SK-N-DZ (cell line): ENCODE results near the gene ARHGAP15.
A peak's percentile ranks its signal among the peaks of the same experiment; 100 is the strongest.

Source experiments
- DNase-seq: peaks from one replicate; pipeline ENCODE4 v3.0.0-alpha.2; 2015; ENCODE audit warnings: low spot score

The ARHGAP15 gene

DNA sequence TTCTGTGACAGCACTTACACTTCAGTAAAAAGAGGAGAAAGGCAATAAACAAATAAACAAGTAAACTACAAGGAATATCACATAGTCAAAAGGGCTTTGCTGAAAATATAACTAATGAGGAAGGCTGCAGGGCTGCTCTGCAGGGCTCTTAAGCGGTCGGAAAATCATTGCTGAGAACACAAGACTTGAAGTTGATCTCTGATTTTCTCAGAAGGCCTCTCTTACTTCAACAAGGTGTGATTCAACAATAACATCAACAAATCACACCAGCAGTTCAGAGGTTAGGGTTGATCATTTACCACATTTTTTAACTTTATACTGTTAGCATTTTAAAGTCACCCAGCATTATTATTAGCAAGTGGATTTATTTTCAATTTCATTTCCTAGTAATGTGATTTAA is 215.6 kb downstream of the ARHGAP15 start:
- no peak for DNase-seq

DNA sequence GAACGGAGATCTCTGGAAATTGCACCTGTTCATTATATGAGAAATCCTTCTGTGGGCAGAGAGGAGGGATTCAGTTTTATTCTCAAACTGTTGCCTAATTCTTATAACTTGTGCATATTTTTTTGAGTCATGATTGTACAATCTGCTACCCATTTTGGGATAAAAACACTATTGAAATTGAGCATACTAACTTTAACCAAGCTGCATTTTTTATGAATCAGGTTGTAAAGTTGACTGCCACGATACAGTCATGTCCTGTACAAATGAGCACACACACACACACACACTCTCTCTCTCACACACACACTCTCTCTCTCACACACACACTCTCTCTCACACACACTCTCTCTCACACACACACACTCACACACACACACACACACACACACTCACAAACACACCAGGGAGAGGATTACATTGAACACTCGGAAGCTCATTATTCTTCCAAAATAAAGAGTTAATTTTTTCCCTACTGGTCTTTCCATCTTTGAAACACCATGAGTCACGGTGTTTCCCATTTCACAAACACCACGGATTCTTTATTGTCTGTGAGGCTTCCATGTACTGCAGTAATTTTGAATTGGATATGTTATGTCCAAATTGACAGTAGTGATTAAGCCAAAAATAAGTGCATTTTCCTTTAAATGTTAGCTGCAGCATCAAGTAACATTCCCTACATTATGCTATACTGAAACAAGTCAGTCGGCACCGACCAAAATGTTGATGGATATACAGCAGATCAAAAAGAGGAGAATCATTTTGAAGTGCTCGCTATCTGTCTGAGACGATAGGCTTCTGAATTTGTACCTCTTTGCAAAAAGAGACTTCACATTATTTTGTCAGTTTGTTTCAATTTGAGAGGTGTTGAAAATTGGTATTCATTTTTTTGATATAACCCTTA is 216.9 kb downstream of the ARHGAP15 start:
- DNase-seq = no peak

DNA sequence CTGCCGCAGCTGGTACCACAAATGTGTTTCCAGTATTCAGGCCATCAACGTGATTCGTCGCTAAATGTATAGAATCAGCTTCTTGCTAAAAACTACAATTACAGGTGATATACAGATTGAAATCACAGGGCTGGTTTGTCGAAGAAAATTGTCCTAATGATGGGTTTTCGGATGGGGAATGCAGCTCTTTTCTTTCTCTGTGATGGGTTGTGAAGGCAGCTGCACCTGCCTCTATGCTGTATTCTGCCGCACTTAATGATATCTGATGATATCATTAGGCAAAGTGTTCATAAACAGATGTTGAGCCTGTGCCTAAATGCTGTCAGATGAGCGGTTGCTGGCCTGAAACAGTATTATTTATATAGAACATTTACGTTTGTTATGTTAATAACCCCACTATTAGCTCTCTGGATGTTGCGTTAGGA is 218.1 kb downstream of the ARHGAP15 start:
- peak; percentile 39 for DNase-seq

DNA sequence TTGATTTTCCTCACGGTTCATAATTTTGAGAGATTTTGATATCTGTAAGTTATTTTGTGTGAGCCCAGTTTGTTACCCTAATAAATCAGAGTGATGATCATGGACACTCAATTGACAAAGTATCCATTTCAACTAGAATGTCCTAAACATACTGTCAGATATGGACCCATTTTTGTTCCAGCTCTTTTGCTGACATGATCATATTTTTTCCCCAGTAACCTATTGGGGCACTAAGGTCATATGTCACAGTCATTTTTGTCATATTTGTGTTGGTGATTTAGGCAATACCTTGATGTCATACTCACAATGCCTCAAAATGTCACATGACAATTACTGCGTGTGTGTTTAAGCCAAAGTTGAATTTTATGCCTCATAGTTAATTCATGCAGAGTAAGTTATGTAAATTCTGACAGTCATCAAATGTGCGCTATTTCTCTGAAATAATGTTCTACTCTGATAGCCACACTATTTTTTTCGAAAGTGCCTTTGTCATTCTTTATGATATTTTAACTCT is 218.7 kb downstream of the ARHGAP15 start:
- DNase-seq = no peak

DNA sequence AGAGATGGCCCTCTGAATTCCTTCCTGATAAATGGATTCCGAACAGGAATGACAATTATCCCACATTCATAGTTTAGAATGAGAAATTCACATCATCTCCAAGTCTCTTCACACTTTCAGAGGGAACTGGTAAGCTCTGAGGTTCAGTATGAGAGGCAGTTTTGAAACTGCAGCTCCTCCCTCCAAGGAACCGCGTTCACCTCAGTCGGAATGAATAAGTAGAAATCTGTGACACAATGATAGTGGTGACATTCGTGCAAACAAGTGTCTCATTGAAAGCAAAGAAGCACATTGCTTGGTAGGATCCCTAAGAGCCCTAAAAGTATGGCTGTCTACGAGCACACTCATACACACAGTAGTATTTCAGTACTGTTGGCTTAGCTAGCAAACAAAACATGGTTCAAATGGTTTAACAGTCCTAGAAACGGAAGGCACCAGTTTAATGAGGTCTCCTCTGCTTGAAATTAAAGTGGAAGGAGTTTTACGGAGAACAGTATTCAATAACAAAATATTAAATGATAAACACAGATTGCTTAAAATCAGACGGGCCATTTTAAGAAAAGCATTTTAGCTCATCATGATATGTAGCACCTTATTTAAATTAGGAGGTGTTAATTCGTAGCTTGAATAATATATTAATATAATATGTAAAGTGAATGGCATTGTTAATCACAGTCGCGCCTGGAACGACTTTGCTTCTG is 225.0 kb downstream of the ARHGAP15 start:
- DNase-seq = no peak

DNA sequence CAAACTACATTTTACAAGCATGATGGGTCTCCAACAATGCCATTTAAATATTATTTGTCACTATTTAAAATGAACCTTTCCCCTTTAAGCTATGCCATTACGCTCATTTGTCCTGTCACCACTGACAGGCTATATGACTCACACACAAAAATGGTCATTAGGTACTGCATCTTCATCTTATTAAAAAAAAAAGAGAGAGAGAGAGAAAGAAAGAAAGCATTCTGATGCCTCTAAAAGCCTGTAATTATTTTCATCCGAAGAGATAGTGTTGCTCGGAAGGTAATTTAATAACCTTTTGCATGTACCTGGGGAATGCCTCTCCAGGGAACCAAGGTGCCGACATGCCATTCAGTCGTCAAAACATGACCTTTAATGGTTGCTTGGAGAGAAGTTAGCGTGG is 226.7 kb downstream of the ARHGAP15 start:
- peak; percentile 85 for DNase-seq

DNA sequence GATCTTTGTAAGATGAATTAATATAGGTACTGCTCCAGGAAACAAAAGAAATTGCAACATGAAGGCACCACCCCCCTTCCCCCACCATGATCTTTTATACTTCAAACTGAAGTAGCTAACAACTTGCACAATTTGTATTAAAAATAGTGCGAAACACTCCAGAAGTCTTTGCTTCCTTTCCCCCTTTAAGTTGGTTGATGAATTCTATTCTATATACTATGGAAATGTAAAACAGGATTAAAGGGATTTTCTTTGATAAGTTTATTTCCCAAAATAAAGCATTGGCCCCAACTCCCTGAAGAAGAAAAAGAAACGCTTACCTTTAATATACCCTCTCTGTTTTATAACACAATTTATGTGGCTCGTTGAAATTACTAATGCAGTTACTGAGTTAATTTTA is 227.1 kb downstream of the ARHGAP15 start:
- DNase-seq = no peak

DNA sequence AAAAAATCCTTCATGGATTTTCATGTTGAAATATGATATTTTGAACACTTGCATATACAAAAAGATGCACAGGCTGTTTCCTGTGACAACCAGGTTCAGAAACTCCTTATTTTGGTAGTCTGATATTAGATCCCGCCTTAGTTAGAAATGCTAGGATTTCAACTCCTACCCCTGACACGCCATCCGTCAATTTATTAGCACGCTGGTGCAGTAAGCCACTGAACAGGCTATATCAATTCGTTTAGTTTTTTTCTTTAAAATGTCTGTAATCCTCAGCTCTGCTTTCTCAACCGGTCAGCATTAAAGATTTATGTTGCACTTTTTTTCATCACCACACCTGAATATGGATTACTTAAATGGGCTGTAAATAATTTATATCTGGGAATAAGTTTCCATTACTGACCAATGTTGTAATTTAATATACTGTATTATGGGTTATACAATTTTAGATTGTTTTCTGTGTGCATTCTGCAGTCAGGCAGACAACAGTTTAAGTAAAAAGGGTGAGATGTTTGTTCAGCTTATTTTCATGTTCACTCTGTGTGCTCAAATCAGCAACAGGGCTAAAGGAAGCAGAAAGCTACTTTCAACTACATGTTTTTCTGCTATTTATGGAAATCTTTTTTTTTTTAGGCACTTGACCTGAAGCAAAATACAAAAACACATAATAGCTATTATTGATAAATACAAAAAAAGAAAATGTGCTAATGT is 227.7 kb downstream of the ARHGAP15 start:
- no peak for DNase-seq

DNA sequence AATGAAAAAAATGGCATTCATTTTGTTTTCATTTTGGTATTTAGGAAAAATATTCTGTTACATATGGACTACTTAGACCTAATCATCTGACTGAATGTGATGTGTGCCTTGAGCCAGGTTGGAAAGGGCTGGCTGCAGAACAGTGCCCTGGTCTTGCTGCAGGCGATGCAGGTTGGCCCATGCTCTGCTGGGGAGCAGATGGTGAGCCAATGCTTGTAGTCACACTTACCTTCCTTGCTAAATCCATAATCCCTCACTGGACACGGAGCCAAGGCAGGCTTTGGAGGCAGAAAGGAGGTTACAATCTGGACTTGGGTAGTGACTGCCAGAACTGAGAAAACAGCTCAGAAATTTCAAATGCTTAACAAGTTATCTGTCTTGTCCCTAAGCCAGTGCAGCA is 228.7 kb downstream of the ARHGAP15 start:
- DNase-seq = peak; percentile 37

DNA sequence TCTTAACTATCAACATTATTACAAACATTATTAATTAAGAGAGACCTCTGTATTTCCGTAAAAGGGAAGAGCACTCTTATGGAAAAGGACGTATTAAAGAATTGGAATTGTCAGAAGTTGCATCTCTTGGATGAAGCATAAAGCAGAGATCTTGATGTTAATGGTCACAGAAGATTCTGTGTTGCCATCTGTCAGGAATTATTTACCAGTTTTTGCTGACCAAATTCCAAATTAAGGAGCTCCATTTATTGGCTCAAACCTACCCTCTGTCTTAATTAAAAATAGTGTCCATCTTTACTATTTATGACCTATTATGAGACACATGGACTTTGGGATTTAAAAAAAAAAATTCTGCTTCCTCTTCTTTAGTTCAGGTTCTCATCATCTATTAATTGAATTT is 232.1 kb downstream of the ARHGAP15 start:
- DNase-seq = no peak

DNA sequence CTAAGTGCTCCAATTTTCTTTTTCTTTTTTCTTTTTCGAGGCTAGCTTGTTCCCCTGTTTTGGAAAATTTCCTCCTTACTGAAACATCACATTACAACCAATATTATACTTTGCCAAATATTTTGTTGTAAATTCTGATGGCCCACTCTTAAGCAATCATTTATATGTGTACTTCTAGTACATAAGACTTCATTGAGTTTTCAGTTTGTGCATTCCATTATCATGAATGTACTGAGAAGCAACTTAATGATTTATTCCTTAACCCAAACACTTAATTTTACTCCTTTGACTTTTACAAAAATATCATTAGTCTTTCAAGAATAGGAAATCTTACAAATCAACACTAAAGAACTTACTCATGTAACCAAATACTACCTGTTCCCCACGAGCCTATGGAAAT is 242.4 kb downstream of the ARHGAP15 start:
- DNase-seq = no peak

DNA sequence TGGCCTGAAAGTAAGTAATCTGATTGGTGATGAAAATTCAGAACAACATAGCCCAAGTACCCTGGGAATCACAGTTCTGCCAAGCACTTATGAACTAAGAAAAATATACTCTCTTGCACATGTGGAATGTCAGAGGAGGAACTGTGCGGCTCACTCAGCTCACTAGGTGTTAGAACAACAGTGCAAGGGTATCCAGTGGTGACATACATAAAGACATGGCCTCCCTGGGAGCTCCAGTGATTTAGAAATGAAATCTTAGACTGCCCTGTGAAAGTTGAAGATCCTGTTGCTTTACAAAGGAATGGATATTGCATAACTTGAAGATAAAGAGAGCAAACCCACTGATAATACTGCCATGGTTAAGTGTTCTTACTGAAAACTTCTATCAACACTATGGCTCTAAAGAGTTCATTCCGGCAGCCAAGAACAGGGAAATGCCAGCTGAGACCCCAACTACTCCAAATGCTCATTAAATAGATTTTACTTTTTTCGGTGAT is 246.2 kb downstream of the ARHGAP15 start:
- DNase-seq = no peak

DNA sequence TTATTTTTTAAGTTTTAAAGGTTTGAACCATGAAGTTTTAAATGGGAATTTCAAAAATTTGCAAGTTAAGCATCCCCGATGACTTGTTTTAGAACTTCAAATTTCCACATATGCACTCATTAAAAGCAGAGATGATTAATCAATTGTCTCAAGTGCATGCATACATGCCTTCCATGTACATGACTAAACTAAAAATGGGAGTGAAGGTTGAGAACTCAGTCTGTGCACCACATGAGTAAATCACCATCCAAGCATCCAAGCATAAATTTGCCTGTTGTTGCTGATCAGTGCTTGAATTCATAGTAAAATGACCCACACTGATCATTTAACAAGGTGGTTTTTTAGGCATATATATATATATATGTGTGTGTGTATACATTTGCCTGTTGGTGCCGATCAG is 249.8 kb downstream of the ARHGAP15 start:
- no peak for DNase-seq

DNA sequence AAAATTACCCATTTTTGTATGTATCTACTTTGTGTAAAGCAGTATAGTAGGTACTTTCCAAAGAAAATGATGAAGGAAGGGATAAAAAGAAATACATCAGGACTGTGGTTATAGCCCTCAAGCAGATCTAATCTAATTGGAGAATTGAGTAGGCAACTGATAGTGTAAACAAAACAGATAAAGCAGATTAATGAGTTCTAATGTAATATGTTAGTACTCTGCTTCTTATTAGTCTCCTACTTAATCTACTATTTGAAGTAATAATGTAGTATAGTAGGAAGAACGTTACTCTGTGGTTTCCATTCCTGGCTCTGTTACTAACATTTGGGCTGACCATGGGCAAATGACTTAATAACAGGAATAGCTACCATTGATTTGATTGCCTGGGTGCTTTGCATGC is 250.7 kb downstream of the ARHGAP15 start:
- DNase-seq = no peak

DNA sequence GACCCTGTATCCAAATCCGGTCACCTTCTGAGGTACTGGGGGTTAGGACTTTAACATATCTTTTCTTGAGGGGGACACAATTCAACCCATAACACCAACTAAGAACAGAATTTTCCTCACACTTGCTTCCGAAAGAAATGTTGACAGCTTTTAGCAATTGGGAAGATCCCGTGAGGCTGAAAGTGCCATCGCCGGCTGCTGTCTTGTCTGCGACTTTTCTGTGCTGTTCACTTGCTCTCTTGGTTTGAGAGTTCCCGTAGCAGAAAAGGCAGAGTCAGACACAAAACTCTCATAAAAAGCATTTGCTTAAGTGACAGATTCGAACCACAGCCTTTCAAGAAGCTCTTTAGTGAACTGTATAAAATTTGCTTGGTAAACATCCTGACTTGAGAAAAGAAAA is 253.4 kb downstream of the ARHGAP15 start:
- DNase-seq = no peak

DNA sequence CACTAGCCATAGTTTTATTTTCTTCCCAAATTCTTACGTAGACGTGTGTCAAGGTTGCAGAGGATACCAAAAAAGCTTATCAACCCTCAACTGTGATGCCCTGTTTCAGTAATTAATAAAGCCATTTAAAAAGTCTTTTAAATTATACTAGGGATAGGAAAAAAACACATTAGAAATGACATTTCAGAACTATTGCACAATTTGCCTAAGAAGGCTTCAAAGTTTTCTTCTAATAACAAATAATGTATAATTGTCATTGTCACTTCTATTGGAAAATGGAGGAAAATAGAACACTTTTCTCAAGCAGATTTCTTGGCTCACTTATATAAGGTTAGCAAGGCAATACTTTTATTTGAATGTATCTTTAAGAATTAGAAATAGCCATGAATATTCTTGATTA is 253.8 kb downstream of the ARHGAP15 start:
- no peak for DNase-seq

DNA sequence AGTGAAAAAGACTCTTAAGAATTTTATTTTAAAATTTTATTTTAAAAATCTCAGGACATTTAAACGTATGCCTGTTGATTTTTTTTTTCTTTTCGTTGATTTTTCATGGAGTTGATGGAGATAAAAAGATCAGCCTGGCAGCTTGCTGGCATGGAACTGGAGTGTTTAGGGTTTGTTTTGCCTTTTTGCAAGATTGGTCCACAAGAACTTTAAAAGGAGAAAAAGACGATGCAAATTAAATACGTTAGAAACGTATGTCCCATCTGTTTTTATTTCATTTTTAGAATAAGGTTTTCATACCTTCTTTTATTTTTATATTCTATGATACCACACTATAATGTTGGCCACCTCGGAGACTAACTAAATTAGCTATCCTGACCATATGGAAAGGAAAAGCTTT is 254.9 kb downstream of the ARHGAP15 start:
- DNase-seq = no peak

DNA sequence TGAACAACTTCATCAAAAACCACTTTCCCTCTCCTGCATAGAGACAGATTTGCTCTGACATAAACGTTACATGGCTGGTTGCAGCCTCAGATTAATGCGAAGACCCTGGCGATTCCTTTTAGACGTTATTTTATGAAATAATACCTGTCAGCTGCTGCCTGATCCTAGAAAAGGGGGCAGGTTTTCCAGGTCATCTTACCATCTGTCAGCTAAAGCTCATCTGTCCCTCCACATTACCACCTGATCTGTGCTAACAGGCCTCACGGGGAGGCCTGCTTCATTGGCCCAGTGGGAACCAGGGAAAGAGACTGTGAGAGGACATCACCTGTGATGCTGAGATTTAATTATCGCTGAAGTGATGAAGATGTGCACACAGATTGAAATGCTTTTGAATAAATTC is 261.0 kb downstream of the ARHGAP15 start:
- peak; percentile 26 for DNase-seq

DNA sequence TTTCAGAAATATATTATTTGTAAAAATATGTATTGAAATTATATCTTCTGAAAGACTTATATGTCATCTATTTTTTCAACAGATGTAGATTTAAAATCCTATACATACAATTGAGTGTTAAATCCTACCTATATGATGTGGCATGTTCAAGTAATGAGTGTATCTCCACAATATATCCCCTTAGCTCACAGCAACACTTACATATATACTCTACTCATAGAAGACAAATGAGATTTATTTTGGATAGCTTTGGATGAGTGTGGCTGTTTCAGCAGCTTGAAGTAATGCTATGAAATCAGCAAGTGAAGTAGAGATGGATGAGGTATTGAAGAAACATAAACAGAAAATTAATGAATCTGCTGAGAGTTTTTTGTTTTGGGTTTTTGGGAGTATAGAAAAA is 263.1 kb downstream of the ARHGAP15 start:
- no peak for DNase-seq

DNA sequence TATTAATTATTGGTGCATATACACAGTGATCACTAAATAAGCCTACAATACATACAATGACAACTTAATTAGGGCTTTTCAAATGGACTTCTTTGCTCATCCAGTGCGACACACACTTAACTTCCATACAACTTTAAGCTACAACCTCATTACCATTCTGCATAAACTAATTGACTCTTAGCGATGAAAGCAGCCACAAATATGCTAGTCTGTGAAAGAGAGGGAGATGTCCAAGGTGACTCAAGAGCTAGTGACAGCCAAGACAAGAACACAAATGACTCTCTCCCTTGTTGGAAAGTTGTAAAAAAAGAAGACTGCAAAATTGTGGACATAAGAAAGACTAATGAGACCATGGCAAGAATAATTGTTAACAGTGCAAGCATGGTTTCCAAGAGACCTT is 264.8 kb downstream of the ARHGAP15 start:
- no peak for DNase-seq

DNA sequence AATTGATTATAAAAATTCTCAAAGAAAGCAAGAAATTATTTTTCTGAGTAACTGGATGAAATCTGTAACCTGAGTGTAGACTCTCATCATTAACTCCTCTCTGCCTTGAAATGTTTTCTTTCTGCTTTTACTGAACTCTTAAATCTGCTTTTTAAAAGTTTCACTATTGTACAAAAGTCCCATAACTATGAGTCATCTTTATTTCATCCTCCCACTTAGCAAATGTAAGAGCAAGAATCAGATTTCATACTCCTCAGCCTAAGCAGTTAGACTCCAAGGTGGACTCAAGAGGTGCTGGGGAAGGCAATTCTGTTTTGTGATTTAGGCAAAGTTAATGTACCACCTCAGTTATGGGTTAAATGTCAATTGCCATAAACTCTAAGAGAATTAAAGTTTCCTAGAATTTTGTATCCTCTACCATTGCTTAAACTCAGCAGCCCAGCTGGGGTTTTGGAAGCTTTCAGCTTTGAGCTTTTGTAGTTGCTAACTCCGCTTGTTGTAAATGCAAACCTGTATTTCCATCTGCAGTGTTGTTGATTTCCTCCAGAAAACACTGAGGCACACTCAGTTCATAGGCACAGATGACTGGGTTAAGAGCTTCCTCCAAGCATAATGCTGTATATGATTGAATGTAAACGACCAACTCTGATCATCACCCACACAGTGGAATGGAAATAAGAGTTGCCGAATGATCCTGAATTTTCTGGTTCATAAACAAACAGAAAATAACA is 268.8 kb downstream of the ARHGAP15 start:
- no peak for DNase-seq
